ENCODE measurements around the gene TXNDC9.

TXNDC9 gene

DNA sequence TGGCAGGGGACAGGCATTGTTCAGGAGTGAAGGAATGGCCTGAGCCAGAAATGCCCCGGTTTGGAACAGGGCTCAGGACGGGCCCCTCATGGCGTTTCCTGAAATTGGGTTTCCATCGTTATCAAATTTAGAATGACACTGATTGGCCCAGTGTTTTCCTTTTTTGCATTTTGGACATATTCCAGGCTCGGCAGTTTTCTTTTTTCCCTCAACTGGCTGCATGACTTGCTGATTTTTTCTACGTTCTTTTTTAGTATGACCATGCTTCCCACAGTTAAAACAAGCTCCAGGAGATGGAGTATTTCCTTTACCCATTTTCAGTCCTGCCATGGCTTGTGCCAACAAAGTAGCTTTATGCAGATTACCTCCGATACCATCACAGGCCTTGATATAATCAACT is 60.3 kb downstream of the TXNDC9 start:
- TF ChIP-seq CTCF (IDR thresholded peaks at IDR 0.05; ENCODE audit: insufficient read depth, low read length, poor library complexity, severe bottlenecking) = no peak

More for the DNA sequence above, 60.3 kb downstream of the TXNDC9 start:
- Histone ChIP-seq H3K27me3 (replicated peaks; ENCODE audit: control insufficient read depth, insufficient read depth, low read length) (no peaks in the 10 kb centered on the region), H3K36me3 (ENCODE audit: control insufficient read depth, insufficient read depth, low read length) (no peaks in the 10 kb centered on the region), H3K4me3 (replicated peaks; ENCODE audit: low read depth, low read length) (no peak overlapping the region)
- DNase-seq (ENCODE audit: extremely low read depth, insufficient read length) = no peak
